ENCODE data around the gene RBM25.

GRCh38 chr14:73055251-73055650 lies 3.1 kb upstream of the RBM25 start:
- TF ChIP-seq SCRT1 (tag by site-specific recombination; IDR thresholded peaks at IDR 0.05; ENCODE audit: borderline replicate concordance) (no peak), ZNF350 (tag by site-specific recombination; IDR thresholded peaks at IDR 0.05) (no peak), TRIM28 (IDR thresholded peaks at IDR 0.05; ENCODE audit: borderline replicate concordance, low read length) (no peak), ZNF626 (tag by site-specific recombination; IDR thresholded peaks at IDR 0.05) (no peak), ZBTB8A (tag by site-specific recombination; IDR thresholded peaks at IDR 0.05) (no peak), CTCF (tag by site-specific recombination; IDR thresholded peaks at IDR 0.05) (no peak), ZSCAN18 (tag by site-specific recombination; IDR thresholded peaks at IDR 0.05) (no peak), ZNF629 (tag by site-specific recombination; IDR thresholded peaks at IDR 0.05) (no peak), ZNF544 (tag by site-specific recombination; IDR thresholded peaks at IDR 0.05) (no peak)

Data from HEK293 (cell line).